IPS-18a (cell line): Measurements from ENCODE around the gene BORCS6.

Experiments used
- H3K27ac ChIP-seq: one replicate; pipeline ENCODE4 v1.5.1; 2013; ENCODE audit warnings: low read length
- H3K27me3 ChIP-seq: one replicate; pipeline ENCODE4 v1.6.1; 2013; ENCODE audit warnings: mild to moderate bottlenecking, low read length; ENCODE audit not compliant: control insufficient read depth, insufficient read depth
- H3K36me3 ChIP-seq: one replicate; pipeline ENCODE4 v1.6.1; 2013; ENCODE audit warnings: low read depth, low read length; ENCODE audit not compliant: control insufficient read depth
- H3K4me1 ChIP-seq: one replicate; pipeline ENCODE4 v1.6.1; 2013; ENCODE audit warnings: low read depth, low read length; ENCODE audit not compliant: control insufficient read depth
- H3K4me3 ChIP-seq: one replicate; pipeline ENCODE4 v1.5.1; 2013; ENCODE audit warnings: low read length
- H3K9ac ChIP-seq: one replicate; pipeline ENCODE4 v1.6.1; 2013; ENCODE audit warnings: mild to moderate bottlenecking, low read length, moderate library complexity
- H3K9me3 ChIP-seq: one replicate; pipeline ENCODE4 v1.6.1; 2013; ENCODE audit warnings: low read depth, low read length; ENCODE audit not compliant: control insufficient read depth

Gene BORCS6

GRCh38 chr17:8162997-8163977 lies 26.7 kb downstream of the BORCS6 start:
- Histone ChIP-seq H3K9me3 (no peaks in the 10 kb centered on the region), H3K27ac (peak overlapping the region; percentile 76), H3K36me3 (peaks cover 16% of the 10 kb centered on the region), H3K9ac (peak overlapping the region; percentile 88), H3K4me1 (peaks cover 17% of the 10 kb centered on the region), H3K4me3 (peak overlapping the region; percentile 62), H3K27me3 (no peaks in the 10 kb centered on the region)

DNA sequence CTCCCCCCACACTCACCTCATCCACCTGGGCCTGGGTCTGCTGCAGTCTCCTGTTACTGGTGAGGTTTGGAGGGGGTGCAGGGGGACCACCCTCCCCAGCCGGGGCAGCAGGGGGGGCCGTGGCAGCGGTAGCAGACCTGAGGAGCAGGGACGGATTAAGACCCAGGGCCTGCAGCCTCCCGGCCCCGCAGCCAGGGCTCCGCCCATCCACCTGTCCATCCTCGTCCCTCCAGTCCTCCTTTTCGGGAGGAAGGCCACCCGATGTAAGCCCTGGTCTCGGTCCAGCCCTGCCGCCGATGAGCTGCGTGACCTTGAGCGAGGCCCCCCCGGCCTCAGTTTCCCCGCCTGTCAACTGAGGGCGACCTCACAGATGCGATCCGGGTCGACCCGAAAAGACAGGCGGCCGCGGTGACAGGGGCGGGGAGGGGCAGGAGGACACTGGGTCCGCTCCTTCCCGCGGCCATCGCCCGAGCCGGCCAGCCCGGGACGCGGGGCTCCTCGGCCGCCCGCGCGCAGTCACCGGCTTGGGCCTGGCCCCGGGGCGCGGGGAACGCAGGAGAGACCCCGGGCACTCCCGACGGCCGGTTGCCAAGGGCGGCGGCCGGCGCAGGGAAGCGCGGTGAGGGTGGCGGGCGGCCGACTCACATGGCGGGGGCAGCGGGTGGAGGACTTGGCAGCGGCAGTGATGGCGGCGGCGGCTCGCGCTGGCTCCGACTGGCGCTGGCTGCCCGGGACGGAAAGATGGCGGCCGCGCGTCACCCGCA lies 27.6 kb downstream of the BORCS6 start, which contains the start of gene VAMP2:
VAMP2 (minus strand) TSS at position 716 of the 764 bp plus-strand sequence; CDS start at position 647, 69 bp downstream.
- peak within 1 kb of the TSS; percentile 76 for H3K27ac ChIP-seq
- H3K4me1 ChIP-seq: peaks cover 17% of the 10 kb centered on the region
- H3K36me3 ChIP-seq: peaks cover 16% of the 10 kb centered on the region
- H3K4me3 ChIP-seq: peak within 1 kb of the TSS; percentile 83
- H3K27me3 ChIP-seq: no peaks in the 10 kb centered on the region
- peak within 1 kb of the TSS; percentile 88 for H3K9ac ChIP-seq
- H3K9me3 ChIP-seq: no peaks in the 10 kb centered on the region

GRCh38 chr17:8161289-8162232 lies 28.4 kb downstream of the BORCS6 start:
- Histone ChIP-seq H3K27ac (no peak overlapping the region), H3K4me1 (peaks cover 19% of the 10 kb centered on the region), H3K36me3 (peaks cover 16% of the 10 kb centered on the region), H3K4me3 (peak overlapping the region; percentile 83), H3K9me3 (no peaks in the 10 kb centered on the region), H3K9ac (peak overlapping the region; percentile 75), H3K27me3 (no peaks in the 10 kb centered on the region)

GRCh38 chr17:8160741-8161221 lies 29.2 kb downstream of the BORCS6 start:
- Histone ChIP-seq H3K27me3 (no peaks in the 10 kb centered on the region), H3K36me3 (peaks cover 16% of the 10 kb centered on the region), H3K4me1 (peaks cover 21% of the 10 kb centered on the region), H3K4me3 (no peak overlapping the region), H3K9ac (no peak overlapping the region), H3K9me3 (no peaks in the 10 kb centered on the region), H3K27ac (no peak overlapping the region)

GRCh38 chr17:8160224-8160577 lies 29.8 kb downstream of the BORCS6 start:
- peaks cover 27% of the 10 kb centered on the region for H3K4me1 ChIP-seq
- H3K4me3 ChIP-seq: no peak overlapping the region
- H3K27ac ChIP-seq: no peak overlapping the region
- H3K36me3 ChIP-seq: peaks cover 16% of the 10 kb centered on the region
- no peaks in the 10 kb centered on the region for H3K27me3 ChIP-seq
- H3K9ac ChIP-seq: no peak overlapping the region
- H3K9me3 ChIP-seq: no peaks in the 10 kb centered on the region

GRCh38 chr17:8159459-8160223 lies 30.3 kb downstream of the BORCS6 start:
- Histone ChIP-seq H3K4me3 (no peak overlapping the region), H3K9ac (no peak overlapping the region)

GRCh38 chr17:8159032-8159400 lies 31.0 kb downstream of the BORCS6 start:
- H3K9ac ChIP-seq: no peak overlapping the region
- H3K4me1 ChIP-seq: peaks cover 28% of the 10 kb centered on the region
- peaks cover 16% of the 10 kb centered on the region for H3K36me3 ChIP-seq

More at GRCh38 chr17:8159459-8160223, 30.3 kb downstream of the BORCS6 start:
- peaks cover 16% of the 10 kb centered on the region for H3K36me3 ChIP-seq
- H3K27ac ChIP-seq: no peak overlapping the region
- H3K27me3 ChIP-seq: no peaks in the 10 kb centered on the region
- H3K9me3 ChIP-seq: no peaks in the 10 kb centered on the region
- peaks cover 29% of the 10 kb centered on the region for H3K4me1 ChIP-seq

DNA sequence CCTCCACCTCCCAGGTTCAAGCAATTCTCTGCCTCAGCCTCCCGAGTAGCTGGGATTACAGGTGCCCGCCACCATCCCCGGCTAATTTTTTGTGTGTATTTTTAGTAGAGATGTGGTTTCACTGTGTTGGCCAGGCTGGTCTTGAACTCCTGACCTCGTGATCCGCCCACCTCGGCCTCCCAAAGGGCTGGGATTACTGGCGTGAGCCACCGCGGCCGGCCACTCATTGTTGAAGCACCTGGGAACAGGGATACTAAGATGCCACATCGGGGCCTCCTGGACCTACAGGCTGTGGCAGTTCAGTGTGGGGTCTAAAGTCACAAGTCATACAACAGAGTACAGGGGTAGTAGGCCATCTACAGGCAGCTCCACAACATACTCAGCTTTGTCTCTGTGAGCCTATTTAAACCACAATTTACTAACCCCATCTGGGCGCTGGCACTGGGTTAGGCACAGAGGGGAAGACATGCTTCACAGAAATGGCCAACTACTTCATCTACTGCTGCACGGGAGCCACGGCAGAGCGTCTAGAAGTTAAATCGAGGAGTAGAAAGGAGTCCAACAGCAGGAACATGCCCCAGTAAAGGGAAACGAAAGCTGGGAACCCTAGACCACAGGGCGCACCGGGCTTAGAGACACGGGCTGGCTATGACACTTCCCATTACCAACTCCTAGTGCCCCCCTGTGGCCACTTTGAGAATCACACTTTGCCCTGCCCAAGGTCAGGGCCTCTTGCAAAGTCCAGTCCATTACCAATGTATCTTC lies 31.5 kb downstream of the BORCS6 start:
- H3K4me1 ChIP-seq: peaks cover 30% of the 10 kb centered on the region
- peaks cover 16% of the 10 kb centered on the region for H3K36me3 ChIP-seq
- H3K27me3 ChIP-seq: no peaks in the 10 kb centered on the region
- no peak overlapping the region for H3K4me3 ChIP-seq
- H3K9ac ChIP-seq: no peak overlapping the region
- H3K9me3 ChIP-seq: no peaks in the 10 kb centered on the region
- no peak overlapping the region for H3K27ac ChIP-seq

More at GRCh38 chr17:8159032-8159400, 31.0 kb downstream of the BORCS6 start:
- no peaks in the 10 kb centered on the region for H3K9me3 ChIP-seq
- no peak overlapping the region for H3K4me3 ChIP-seq
- no peak overlapping the region for H3K27ac ChIP-seq
- H3K27me3 ChIP-seq: no peaks in the 10 kb centered on the region

GRCh38 chr17:8156246-8156992 lies 33.6 kb downstream of the BORCS6 start:
- H3K4me1 ChIP-seq: peaks cover 33% of the 10 kb centered on the region
- H3K27ac ChIP-seq: peak overlapping the region; percentile 69
- no peaks in the 10 kb centered on the region for H3K27me3 ChIP-seq
- H3K9me3 ChIP-seq: no peaks in the 10 kb centered on the region
- H3K9ac ChIP-seq: peak overlapping the region; percentile 79
- H3K4me3 ChIP-seq: peak overlapping the region; percentile 86
- H3K36me3 ChIP-seq: peaks cover 15% of the 10 kb centered on the region
